ENCODE measurements around the gene ETFB.

Gene ETFB

DNA sequence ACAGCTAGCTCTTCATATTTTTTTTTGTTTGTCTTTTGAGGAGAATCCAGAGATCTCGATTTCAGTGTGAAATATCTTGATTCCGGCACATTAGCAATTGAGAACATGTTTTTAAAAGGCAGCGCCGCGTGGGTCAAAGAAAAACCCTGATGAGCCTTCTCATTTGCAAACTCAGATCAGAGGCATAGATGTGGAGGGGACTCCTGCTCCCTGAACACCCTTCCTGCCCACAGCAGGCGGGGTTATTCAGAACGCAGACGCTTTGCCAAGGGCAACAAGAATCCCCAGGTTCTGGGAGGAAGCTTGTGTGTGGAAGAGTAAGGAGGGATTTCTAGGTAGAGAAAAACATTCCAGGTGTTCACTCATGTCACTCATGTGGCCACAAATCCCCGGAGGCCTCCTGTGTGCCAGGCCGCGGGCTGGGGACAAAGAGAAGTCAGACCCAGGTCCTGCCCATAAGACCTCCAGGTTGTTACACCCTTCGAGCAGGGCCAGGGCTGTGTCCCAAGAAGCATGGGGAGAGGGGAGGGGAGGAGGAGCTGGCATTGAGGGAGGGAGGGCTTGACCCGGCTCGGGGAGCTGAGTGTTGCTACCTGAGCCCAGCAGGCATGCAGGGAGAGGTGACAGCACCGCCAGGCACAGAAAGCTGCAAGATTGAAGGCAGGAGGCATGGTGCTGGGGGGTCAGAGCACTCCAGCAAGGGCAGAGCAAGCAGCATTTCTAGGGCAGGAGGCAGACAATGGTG, 70.6 kb downstream of the ETFB start:
- no peak for DNase-seq (ENCODE audit: low spot score)
